Measurements from ENCODE around the gene MANEAL.

The MANEAL gene, protein sequence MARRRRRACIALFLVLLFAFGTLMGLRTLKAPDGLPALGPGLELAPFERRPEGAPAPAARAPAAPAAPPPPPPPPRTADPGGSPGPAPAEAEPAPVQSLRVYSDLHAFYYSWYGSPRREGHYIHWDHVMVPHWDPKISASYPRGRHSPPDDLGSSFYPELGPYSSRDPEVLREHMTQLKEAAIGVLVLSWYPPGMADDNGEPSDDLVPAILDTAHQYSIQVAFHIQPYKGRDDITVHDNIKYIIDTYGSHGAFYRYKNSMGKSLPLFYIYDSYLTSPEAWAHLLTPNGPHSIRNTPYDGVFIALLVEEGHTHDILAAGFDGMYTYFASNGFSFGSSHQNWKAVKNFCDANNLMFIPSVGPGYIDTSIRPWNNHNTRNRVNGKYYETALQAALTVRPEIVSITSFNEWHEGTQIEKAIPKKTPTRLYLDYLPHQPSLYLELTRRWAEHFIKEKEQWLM

DNA sequence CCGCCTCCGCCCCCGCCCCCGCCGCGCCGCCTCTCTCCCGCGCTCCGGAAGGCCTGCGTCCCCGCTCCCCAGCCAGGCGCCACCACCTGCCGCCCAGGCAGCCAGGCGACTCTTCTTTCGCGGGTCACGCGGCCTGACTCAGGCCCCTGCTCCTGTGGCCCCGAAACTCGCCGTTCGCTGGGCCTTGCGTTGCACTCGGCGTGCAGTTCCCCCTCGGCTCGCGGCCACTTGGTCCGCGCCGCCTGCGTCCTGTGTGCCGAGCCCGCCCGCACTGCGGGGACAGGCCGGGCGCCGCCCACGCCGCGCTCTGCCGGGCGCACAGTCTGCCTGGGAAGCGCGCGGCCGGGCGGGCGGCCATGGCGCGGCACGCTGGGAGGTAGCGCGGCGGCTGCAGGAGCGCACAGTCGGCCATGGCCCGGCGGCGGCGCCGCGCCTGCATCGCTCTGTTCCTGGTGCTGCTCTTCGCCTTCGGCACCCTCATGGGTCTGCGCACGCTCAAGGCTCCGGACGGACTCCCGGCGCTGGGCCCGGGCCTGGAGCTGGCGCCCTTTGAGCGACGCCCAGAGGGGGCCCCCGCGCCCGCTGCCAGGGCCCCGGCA lies at the start of gene MANEAL:
Gene MANEAL, plus strand, starts transcription at position 75 of the 599 bp plus-strand sequence. Its CDS starts 336 bp downstream, at position 411.
- no peaks in the 10 kb centered on the region for H3K36me3 ChIP-seq (ENCODE audit: control insufficient read depth in 2 of 2, insufficient read depth in 2 of 2, low read length in 2 of 2)
- H3K9me3 ChIP-seq (ENCODE audit: control insufficient read depth in 2 of 2, low read length in 2 of 2) = no peaks in the 10 kb centered on the region
- no peak within 1 kb of the TSS for H3K27ac ChIP-seq (ENCODE audit: low read depth in 2 of 2, low read length in 2 of 2)
- H3K4me1 ChIP-seq (ENCODE audit: control insufficient read depth in 2 of 2, insufficient read depth in 2 of 2, low read length in 2 of 2) = peaks cover 6 to 10% of the 10 kb centered on the region in 2 donors
- peaks cover 0 to 4% of the 10 kb centered on the region in 2 donors for H3K27me3 ChIP-seq (ENCODE audit: control insufficient read depth in 2 of 2, insufficient read depth in 2 of 2, low read length in 2 of 2)
- H3K4me3 ChIP-seq (ENCODE audit: low read length in 2 of 2) = peak within 1 kb of the TSS; percentile 67 to 71
- H3K9ac ChIP-seq (ENCODE audit: low read depth in 1 of 2, low read length in 2 of 2) = peak within 1 kb of the TSS in 1 of 2 donors; percentile 54

DNA sequence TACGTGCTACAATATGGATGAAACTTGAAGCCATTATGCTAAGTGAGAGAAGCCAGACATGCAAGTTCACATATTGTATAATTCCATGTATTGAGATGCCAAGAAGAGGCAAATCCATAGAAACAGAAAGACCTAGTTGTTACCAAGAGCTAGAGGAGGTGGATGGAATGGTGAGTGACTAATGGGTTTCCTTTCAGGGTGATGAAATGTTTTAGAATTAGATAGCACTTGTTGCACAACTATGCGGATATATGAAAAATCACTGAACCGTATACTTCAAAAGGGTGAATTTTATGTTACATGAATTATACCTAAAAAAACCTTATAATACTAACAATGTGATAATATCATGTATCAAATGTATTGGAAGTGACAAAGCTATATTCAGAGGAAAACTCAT lies 46.8 kb upstream of the MANEAL start:
- Histone ChIP-seq H3K4me1 (ENCODE audit: control insufficient read depth in 2 of 2, insufficient read depth in 2 of 2, low read length in 2 of 2) (no peaks in the 10 kb centered on the region), H3K27ac (ENCODE audit: low read depth in 2 of 2, low read length in 2 of 2) (no peak overlapping the region), H3K9me3 (ENCODE audit: control insufficient read depth in 2 of 2, low read length in 2 of 2) (no peaks in the 10 kb centered on the region), H3K4me3 (ENCODE audit: low read length in 2 of 2) (no peak overlapping the region), H3K9ac (ENCODE audit: low read depth in 1 of 2, low read length in 2 of 2) (no peak overlapping the region), H3K36me3 (ENCODE audit: control insufficient read depth in 2 of 2, insufficient read depth in 2 of 2, low read length in 2 of 2) (no peaks in the 10 kb centered on the region), H3K27me3 (ENCODE audit: control insufficient read depth in 2 of 2, insufficient read depth in 2 of 2, low read length in 2 of 2) (no peaks in the 10 kb centered on the region)

GRCh38 chr1:37748565-37748964 lies 45.1 kb upstream of the MANEAL start:
- H3K27me3 ChIP-seq (ENCODE audit: control insufficient read depth in 2 of 2, insufficient read depth in 2 of 2, low read length in 2 of 2) = peaks cover 0 to 4% of the 10 kb centered on the region in 2 donors

GRCh38 chr1:37752213-37752582 lies 41.4 kb upstream of the MANEAL start:
- Histone ChIP-seq H3K9me3 (ENCODE audit: control insufficient read depth in 2 of 2, low read length in 2 of 2) (no peaks in the 10 kb centered on the region), H3K4me1 (ENCODE audit: control insufficient read depth in 2 of 2, insufficient read depth in 2 of 2, low read length in 2 of 2) (peaks cover 0 to 8% of the 10 kb centered on the region in 2 donors), H3K27ac (ENCODE audit: low read depth in 2 of 2, low read length in 2 of 2) (peak overlapping the region in 1 of 2 donors; percentile 22), H3K36me3 (ENCODE audit: control insufficient read depth in 2 of 2, insufficient read depth in 2 of 2, low read length in 2 of 2) (no peaks in the 10 kb centered on the region), H3K27me3 (ENCODE audit: control insufficient read depth in 2 of 2, insufficient read depth in 2 of 2, low read length in 2 of 2) (peaks cover 11 to 14% of the 10 kb centered on the region in 2 donors), H3K4me3 (ENCODE audit: low read length in 2 of 2) (peak overlapping the region; percentile 65 to 68), H3K9ac (ENCODE audit: low read depth in 1 of 2, low read length in 2 of 2) (peak overlapping the region in 1 of 2 donors; percentile 48)

More at GRCh38 chr1:37748565-37748964, 45.1 kb upstream of the MANEAL start:
- Histone ChIP-seq H3K4me3 (ENCODE audit: low read length in 2 of 2) (no peak overlapping the region), H3K27ac (ENCODE audit: low read depth in 2 of 2, low read length in 2 of 2) (no peak overlapping the region), H3K36me3 (ENCODE audit: control insufficient read depth in 2 of 2, insufficient read depth in 2 of 2, low read length in 2 of 2) (no peaks in the 10 kb centered on the region), H3K4me1 (ENCODE audit: control insufficient read depth in 2 of 2, insufficient read depth in 2 of 2, low read length in 2 of 2) (peaks cover 0 to 2% of the 10 kb centered on the region in 2 donors), H3K9me3 (ENCODE audit: control insufficient read depth in 2 of 2, low read length in 2 of 2) (no peaks in the 10 kb centered on the region), H3K9ac (ENCODE audit: low read depth in 1 of 2, low read length in 2 of 2) (no peak overlapping the region)

- Histone ChIP-seq H3K4me1 (ENCODE audit: control insufficient read depth in 2 of 2, insufficient read depth in 2 of 2, low read length in 2 of 2) (peaks cover 0 to 8% of the 10 kb centered on the region in 2 donors), H3K9me3 (ENCODE audit: control insufficient read depth in 2 of 2, low read length in 2 of 2) (no peaks in the 10 kb centered on the region), H3K27ac (ENCODE audit: low read depth in 2 of 2, low read length in 2 of 2) (peak overlapping the region in 1 of 2 donors; percentile 22), H3K27me3 (ENCODE audit: control insufficient read depth in 2 of 2, insufficient read depth in 2 of 2, low read length in 2 of 2) (peaks cover 14% of the 10 kb centered on the region in 2 donors), H3K4me3 (ENCODE audit: low read length in 2 of 2) (peak overlapping the region; percentile 65 to 68), H3K36me3 (ENCODE audit: control insufficient read depth in 2 of 2, insufficient read depth in 2 of 2, low read length in 2 of 2) (no peaks in the 10 kb centered on the region), H3K9ac (ENCODE audit: low read depth in 1 of 2, low read length in 2 of 2) (peak overlapping the region in 1 of 2 donors; percentile 59)
These were observed 40.8 kb upstream of the MANEAL start for GRCh38 chr1:37752583-37753471.

GRCh38 chr1:37753473-37754321 lies 40.0 kb upstream of the MANEAL start:
- Histone ChIP-seq H3K36me3 (ENCODE audit: control insufficient read depth in 2 of 2, insufficient read depth in 2 of 2, low read length in 2 of 2) (no peaks in the 10 kb centered on the region), H3K9ac (ENCODE audit: low read depth in 1 of 2, low read length in 2 of 2) (no peak overlapping the region), H3K9me3 (ENCODE audit: control insufficient read depth in 2 of 2, low read length in 2 of 2) (no peaks in the 10 kb centered on the region), H3K4me1 (ENCODE audit: control insufficient read depth in 2 of 2, insufficient read depth in 2 of 2, low read length in 2 of 2) (peaks cover 0 to 8% of the 10 kb centered on the region in 2 donors), H3K27me3 (ENCODE audit: control insufficient read depth in 2 of 2, insufficient read depth in 2 of 2, low read length in 2 of 2) (peaks cover 14% of the 10 kb centered on the region in 2 donors), H3K27ac (ENCODE audit: low read depth in 2 of 2, low read length in 2 of 2) (no peak overlapping the region), H3K4me3 (ENCODE audit: low read length in 2 of 2) (peak overlapping the region in 1 of 2 donors; percentile 43)

- Histone ChIP-seq H3K4me3 (ENCODE audit: low read length in 2 of 2) (no peak overlapping the region), H3K27me3 (ENCODE audit: control insufficient read depth in 2 of 2, insufficient read depth in 2 of 2, low read length in 2 of 2) (peaks cover 14 to 16% of the 10 kb centered on the region in 2 donors), H3K9me3 (ENCODE audit: control insufficient read depth in 2 of 2, low read length in 2 of 2) (no peaks in the 10 kb centered on the region), H3K27ac (ENCODE audit: low read depth in 2 of 2, low read length in 2 of 2) (no peak overlapping the region), H3K9ac (ENCODE audit: low read depth in 1 of 2, low read length in 2 of 2) (no peak overlapping the region), H3K4me1 (ENCODE audit: control insufficient read depth in 2 of 2, insufficient read depth in 2 of 2, low read length in 2 of 2) (peaks cover 0 to 8% of the 10 kb centered on the region in 2 donors), H3K36me3 (ENCODE audit: control insufficient read depth in 2 of 2, insufficient read depth in 2 of 2, low read length in 2 of 2) (no peaks in the 10 kb centered on the region)
These were observed 38.4 kb upstream of the MANEAL start for GRCh38 chr1:37755290-37755689.

DNA sequence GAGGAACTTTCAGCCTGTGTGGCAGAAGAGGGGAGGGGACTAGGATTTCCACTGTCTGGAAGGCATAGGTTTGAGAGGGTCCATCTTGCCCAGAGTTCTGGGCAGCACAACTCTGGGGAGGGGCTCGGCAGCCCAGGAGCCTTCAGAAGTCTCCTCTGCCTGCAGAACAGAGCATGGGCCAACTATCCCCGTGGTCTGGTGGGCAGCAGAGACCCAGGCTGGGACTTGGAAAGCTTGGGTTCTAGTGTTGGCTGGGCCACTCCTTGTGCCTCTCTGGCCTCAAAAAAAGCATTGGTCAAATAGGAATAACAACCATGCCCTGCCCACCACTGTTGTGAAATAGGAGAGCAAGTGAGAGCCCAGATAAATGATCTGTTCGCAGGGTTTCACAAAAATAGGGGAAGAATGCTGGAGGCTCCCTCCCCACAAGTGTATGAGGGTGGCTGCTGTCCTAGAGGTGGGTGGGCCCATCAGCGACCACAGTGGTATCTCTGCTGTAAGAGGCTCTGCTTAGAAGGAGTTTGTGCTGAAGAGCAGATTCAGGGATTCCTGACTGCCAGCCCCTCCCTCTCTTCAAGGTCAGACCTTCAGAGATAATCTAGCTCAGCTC lies 37.6 kb upstream of the MANEAL start:
- Histone ChIP-seq H3K36me3 (ENCODE audit: control insufficient read depth in 2 of 2, insufficient read depth in 2 of 2, low read length in 2 of 2) (no peaks in the 10 kb centered on the region), H3K27ac (ENCODE audit: low read depth in 2 of 2, low read length in 2 of 2) (no peak overlapping the region), H3K27me3 (ENCODE audit: control insufficient read depth in 2 of 2, insufficient read depth in 2 of 2, low read length in 2 of 2) (peaks cover 14 to 19% of the 10 kb centered on the region in 2 donors), H3K9ac (ENCODE audit: low read depth in 1 of 2, low read length in 2 of 2) (no peak overlapping the region), H3K4me3 (ENCODE audit: low read length in 2 of 2) (no peak overlapping the region), H3K4me1 (ENCODE audit: control insufficient read depth in 2 of 2, insufficient read depth in 2 of 2, low read length in 2 of 2) (peaks cover 0 to 8% of the 10 kb centered on the region in 2 donors), H3K9me3 (ENCODE audit: control insufficient read depth in 2 of 2, low read length in 2 of 2) (no peaks in the 10 kb centered on the region)

GRCh38 chr1:37759451-37759850 lies 34.2 kb upstream of the MANEAL start:
- no peaks in the 10 kb centered on the region for H3K36me3 ChIP-seq (ENCODE audit: control insufficient read depth in 2 of 2, insufficient read depth in 2 of 2, low read length in 2 of 2)
- no peaks in the 10 kb centered on the region for H3K4me1 ChIP-seq (ENCODE audit: control insufficient read depth in 2 of 2, insufficient read depth in 2 of 2, low read length in 2 of 2)
- H3K27me3 ChIP-seq (ENCODE audit: control insufficient read depth in 2 of 2, insufficient read depth in 2 of 2, low read length in 2 of 2) = peaks cover 14 to 26% of the 10 kb centered on the region in 2 donors
- no peaks in the 10 kb centered on the region for H3K9me3 ChIP-seq (ENCODE audit: control insufficient read depth in 2 of 2, low read length in 2 of 2)
- H3K9ac ChIP-seq (ENCODE audit: low read depth in 1 of 2, low read length in 2 of 2) = no peak overlapping the region
- no peak overlapping the region for H3K4me3 ChIP-seq (ENCODE audit: low read length in 2 of 2)
- no peak overlapping the region for H3K27ac ChIP-seq (ENCODE audit: low read depth in 2 of 2, low read length in 2 of 2)

All from mucosa of rectum (tissue), 2 donors.